ENCODE results near the gene RBMS3.

DNA sequence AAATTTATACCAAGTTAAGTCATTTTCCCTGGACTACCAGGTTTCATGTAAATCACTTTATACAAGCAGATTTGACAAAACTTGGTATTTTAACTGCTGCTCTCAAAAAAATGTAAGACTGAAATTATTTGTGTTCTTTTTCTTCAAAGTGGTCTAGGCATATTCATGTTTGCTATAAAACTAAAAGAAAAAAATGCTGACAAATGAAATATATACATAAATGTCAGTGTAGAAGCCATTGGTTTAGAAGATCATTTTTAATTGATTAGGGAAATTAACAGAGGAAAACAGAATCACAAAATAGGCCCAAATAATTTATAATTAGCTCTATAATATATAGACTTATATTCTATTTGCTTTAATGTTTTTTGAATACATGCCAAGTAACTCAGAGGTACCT is 523.2 kb downstream of the RBMS3 start:
- no peak for TF ChIP-seq POLR2A (IDR thresholded peaks at IDR 0.05)
- TF ChIP-seq, protein P1, sequence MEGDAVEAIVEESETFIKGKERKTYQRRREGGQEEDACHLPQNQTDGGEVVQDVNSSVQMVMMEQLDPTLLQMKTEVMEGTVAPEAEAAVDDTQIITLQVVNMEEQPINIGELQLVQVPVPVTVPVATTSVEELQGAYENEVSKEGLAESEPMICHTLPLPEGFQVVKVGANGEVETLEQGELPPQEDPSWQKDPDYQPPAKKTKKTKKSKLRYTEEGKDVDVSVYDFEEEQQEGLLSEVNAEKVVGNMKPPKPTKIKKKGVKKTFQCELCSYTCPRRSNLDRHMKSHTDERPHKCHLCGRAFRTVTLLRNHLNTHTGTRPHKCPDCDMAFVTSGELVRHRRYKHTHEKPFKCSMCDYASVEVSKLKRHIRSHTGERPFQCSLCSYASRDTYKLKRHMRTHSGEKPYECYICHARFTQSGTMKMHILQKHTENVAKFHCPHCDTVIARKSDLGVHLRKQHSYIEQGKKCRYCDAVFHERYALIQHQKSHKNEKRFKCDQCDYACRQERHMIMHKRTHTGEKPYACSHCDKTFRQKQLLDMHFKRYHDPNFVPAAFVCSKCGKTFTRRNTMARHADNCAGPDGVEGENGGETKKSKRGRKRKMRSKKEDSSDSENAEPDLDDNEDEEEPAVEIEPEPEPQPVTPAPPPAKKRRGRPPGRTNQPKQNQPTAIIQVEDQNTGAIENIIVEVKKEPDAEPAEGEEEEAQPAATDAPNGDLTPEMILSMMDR (IDR thresholded peaks at IDR 0.05), result no peak
- TF ChIP-seq POLR2AphosphoS5 (IDR thresholded peaks at IDR 0.05), result no peak
- no peak for TF ChIP-seq EP300 (IDR thresholded peaks at IDR 0.05)

All from upper lobe of left lung (tissue), 4 donors.